Stomach (tissue), 9 donors: ENCODE results near the gene EFR3B. TPM values are rescaled to one million over a fixed set of nuclear protein-coding genes. Genes with fewer than 3 reads are reported as not detected.

ENCODE experiments used
- DNase-seq, 2 donors: peaks; one replicate each; pipeline versions ENCODE4 v3.0.0 to v3.0.0-alpha.2; 2013 to 2019
- H3K27ac ChIP-seq, 5 donors: fragments of 200-600 bp in 4 of 5; sonication (generic) in 4 of 5; one replicate each; pipeline ENCODE4 v1.5.1; 2013 to 2019; ENCODE audit warnings: mild to moderate bottlenecking in 1 of 5, moderate library complexity in 1 of 5
- H3K27me3 ChIP-seq, 3 donors: fragments of 200-600 bp; sonication (generic); one replicate each; pipeline ENCODE4 v1.5.1; 2017 to 2019; ENCODE audit warnings: mixed run types in 1 of 3
- H3K36me3 ChIP-seq, 4 donors: fragments of 200-600 bp; sonication (generic); 1 replicate in 3 of 4; 2 replicates in 1 of 4; pipeline ENCODE4 v1.5.1; 2016 to 2019
- H3K4me1 ChIP-seq, 4 donors: fragments of 200-600 bp; sonication (generic); one replicate each; pipeline ENCODE4 v1.5.1; 2016 to 2019
- H3K4me3 ChIP-seq, 4 donors: fragments of 200-600 bp; sonication (generic) in 3 of 4; one replicate each; pipeline ENCODE4 v1.5.1; 2016 to 2019; ENCODE audit warnings: mild to moderate bottlenecking in 1 of 4
- H3K9me3 ChIP-seq, 4 donors: fragments of 200-600 bp; sonication (generic); one replicate each; pipeline ENCODE4 v1.5.1; 2016 to 2019
- CTCF ChIP-seq, 7 experiments: fragments of 450-650 bp in 4 of 7; fragments of 200-600 bp in 3 of 7; sonication (generic) in 3 of 7; IDR thresholded peaks; one replicate each; pipeline ENCODE4 v1.5.1; 2016 to 2019; ENCODE audit warnings: antibody characterized with exemption in 7 of 7, control low read depth in 2 of 7, mild to moderate bottlenecking in 1 of 7
- EP300 ChIP-seq: sonication (generic); formaldehyde crosslinking; IDR thresholded peaks from one replicate; pipeline ENCODE4 v1.6.1; 2017; ENCODE audit warnings: antibody characterized with exemption
- POLR2A ChIP-seq, 4 donors: fragments of 450-650 bp; IDR thresholded peaks; one replicate each; pipeline ENCODE4 v1.6.1; 2016; ENCODE audit warnings: antibody characterized with exemption in 4 of 4, control low read depth in 2 of 4, mild to moderate bottlenecking in 1 of 4, moderate library complexity in 1 of 4
- POLR2AphosphoS5 ChIP-seq, 3 donors: sonication (generic); formaldehyde crosslinking; IDR thresholded peaks; one replicate each; pipeline ENCODE4 v1.6.1; 2016; ENCODE audit warnings: antibody characterized with exemption in 3 of 3
- WGBS, 5 donors: extraction: QIAGEN DNeasy Blood & Tissue Kit in 3 of 5; methylation state at CpG; one replicate each; pipeline versions ENCODE4 v1.1.5 to v1.1.7; 2013 to 2018; 5-methylcytosine and 5-hydroxymethylcytosine counted together
- intact Hi-C: fragments of 100-400 bp; cut with DNase I; formaldehyde crosslinking; loops from one replicate; pipeline ENCODE4 v1.15.1; 2023; ENCODE audit warnings: low total_unique reads
- polyA plus RNA-seq, 3 donors: library from polyadenylated mRNA; stranded (reverse); fragments of 200-250 nt; gene quantifications; one replicate each; pipeline ENCODE4 v1.2.3, GENCODE V29; 2013
- small RNA-seq, 4 donors: library from RNA; depleted of rRNA; stranded (forward); fragments of <200 nt; gene quantifications; one replicate each; pipeline ENCODE3, GENCODE V24; 2016
- total RNA-seq, 5 donors: library from RNA; depleted of rRNA; stranded (reverse); fragments of >200 nt; gene quantifications; one replicate each; pipeline versions ENCODE4 v1.1.0 to v1.2.3, GENCODE V29; 2014 to 2016
- donor health status: healthy with polysubstance abuse.
- donor health status: Bipolar disorder and iron deficiency.
- donor health status: healthy.

EFR3B gene
- total and polyA plus RNA-seq, 8 donors: 0.10 to 4.5 (median 0.58) TPM; not detected in 1

- 30 to 40% (median 36%) methylated on average over 33 to 59 of the region's 59 CpGs for WGBS, 5 donors
- Histone ChIP-seq H3K4me1 (peaks cover 0 to 6% (median 0%) of the 10 kb centered on the region in 4 donors), H3K27me3 (peaks cover 0 to 6% (median 6%) of the 10 kb centered on the region in 3 donors), H3K9me3 (no peaks in the 10 kb centered on the region), H3K27ac (no peak overlapping the region), H3K4me3 (peak overlapping the region; percentile 15 to 34 (median 32)), H3K36me3 (no peaks in the 10 kb centered on the region)
- DNase-seq: peak in 1 of 2 donors; percentile 64
- intact Hi-C loops: no loop called here
- TF ChIP-seq POLR2AphosphoS5 (IDR thresholded peaks at IDR 0.05) (no peak), CTCF (IDR thresholded peaks at IDR 0.05) (no peak), EP300 (no peak), POLR2A (IDR thresholded peaks at IDR 0.05) (no peak)
Measured at GRCh38 chr2:25204190-25204838, 162.4 kb downstream of the EFR3B start.

- peak in 1 of 2 donors; percentile 45 for DNase-seq
- Histone ChIP-seq H3K27me3 (peaks cover 0 to 6% (median 6%) of the 10 kb centered on the region in 3 donors), H3K4me3 (no peak overlapping the region), H3K36me3 (no peaks in the 10 kb centered on the region), H3K4me1 (peaks cover 0 to 6% (median 0%) of the 10 kb centered on the region in 4 donors), H3K27ac (no peak overlapping the region), H3K9me3 (no peaks in the 10 kb centered on the region)
- TF ChIP-seq POLR2A (IDR thresholded peaks at IDR 0.05) (no peak), EP300 (no peak), CTCF (IDR thresholded peaks at IDR 0.05) (no peak), POLR2AphosphoS5 (IDR thresholded peaks at IDR 0.05) (no peak)
- intact Hi-C loops: no loop called here
- 64 to 75% (median 72%) methylated on average over 4 to 5 of the region's 5 CpGs for WGBS, 5 donors
Measured at GRCh38 chr2:25207078-25207545, 165.2 kb downstream of the EFR3B start.

Small RNA genes within 50 kb of the gene (small RNA-seq; reads per million reads assigned to genes)
- gene RF00019 (0 reads per million in 4 donors), gene RN7SL856P (0 reads per million in 4 donors)

Other genes starting within 250 kb of the EFR3B start
- gene PTRHD1, start 248.7 kb upstream of the EFR3B start, total RNA-seq: 10 to 100 TPM in 4 of 5 donors, 1 to 10 TPM in 1; 8.4 to 26.3 (median 18.0) TPM
- gene PTRHD1, start 248.7 kb upstream of the EFR3B start, polyA plus RNA-seq: 10 to 100 TPM; 31.3 to 41.0 (median 35.9) TPM
- 10 to 100 TPM in 1 of 5 donors, 1 to 10 TPM in 4; 1.3 to 70.0 (median 7.2) TPM for gene CENPO, start 248.7 kb upstream of the EFR3B start, total RNA-seq
- 1 to 10 TPM; 1.4 to 3.1 (median 1.9) TPM for gene CENPO, start 248.7 kb upstream of the EFR3B start, polyA plus RNA-seq
- 100 to 1,000 TPM in 1 of 5 donors, 10 to 100 TPM in 4; 11.6 to 339 (median 32.2) TPM for gene ADCY3, start 121.8 kb upstream of the EFR3B start, total RNA-seq
- gene ADCY3, start 121.8 kb upstream of the EFR3B start, polyA plus RNA-seq: 10 to 100 TPM in 2 of 3 donors, 1 to 10 TPM in 1; 5.2 to 21.7 (median 11.8) TPM
- gene DNAJC27, start 70.1 kb upstream of the EFR3B start, total RNA-seq: 10 to 100 TPM in 2 of 5 donors, 1 to 10 TPM in 2, under 1 TPM in 1; under 0.01 to 59.8 (median 4.9) TPM
- gene DNAJC27, start 70.1 kb upstream of the EFR3B start, polyA plus RNA-seq: 1 to 10 TPM; 1.5 to 2.1 (median 1.7) TPM
- gene POMC, start 126.5 kb downstream of the EFR3B start, total RNA-seq: 1 to 10 TPM in 1 of 5 donors, under 1 TPM in 2, not detected in 2; 0.89 to 4.6 (median 0.92) TPM
- gene POMC, start 126.5 kb downstream of the EFR3B start, polyA plus RNA-seq: 1 to 10 TPM; 2.9 to 3.5 (median 3.4) TPM